Measurements from ENCODE around the gene FBXO17.

The FBXO17 gene

GRCh38 chr19:38910488-38910887 lies 65.1 kb downstream of the FBXO17 start:
- DNase-seq = no peak
- in situ Hi-C loops (cut with HindIII; ENCODE audit: low pct_ligation_motif_present, low sequenced_read_pairs) = no loop called here
- no peak overlapping the region for H3K27ac ChIP-seq
- peaks cover 9% of the 10 kb centered on the region for H3K36me3 ChIP-seq (replicated peaks)
- TF ChIP-seq, protein P1, sequence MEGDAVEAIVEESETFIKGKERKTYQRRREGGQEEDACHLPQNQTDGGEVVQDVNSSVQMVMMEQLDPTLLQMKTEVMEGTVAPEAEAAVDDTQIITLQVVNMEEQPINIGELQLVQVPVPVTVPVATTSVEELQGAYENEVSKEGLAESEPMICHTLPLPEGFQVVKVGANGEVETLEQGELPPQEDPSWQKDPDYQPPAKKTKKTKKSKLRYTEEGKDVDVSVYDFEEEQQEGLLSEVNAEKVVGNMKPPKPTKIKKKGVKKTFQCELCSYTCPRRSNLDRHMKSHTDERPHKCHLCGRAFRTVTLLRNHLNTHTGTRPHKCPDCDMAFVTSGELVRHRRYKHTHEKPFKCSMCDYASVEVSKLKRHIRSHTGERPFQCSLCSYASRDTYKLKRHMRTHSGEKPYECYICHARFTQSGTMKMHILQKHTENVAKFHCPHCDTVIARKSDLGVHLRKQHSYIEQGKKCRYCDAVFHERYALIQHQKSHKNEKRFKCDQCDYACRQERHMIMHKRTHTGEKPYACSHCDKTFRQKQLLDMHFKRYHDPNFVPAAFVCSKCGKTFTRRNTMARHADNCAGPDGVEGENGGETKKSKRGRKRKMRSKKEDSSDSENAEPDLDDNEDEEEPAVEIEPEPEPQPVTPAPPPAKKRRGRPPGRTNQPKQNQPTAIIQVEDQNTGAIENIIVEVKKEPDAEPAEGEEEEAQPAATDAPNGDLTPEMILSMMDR (IDR thresholded peaks at IDR 0.05; ENCODE audit: low read depth, low read length, missing control alignments) = no peak
- no peak overlapping the region for H3K4me3 ChIP-seq (ENCODE audit: low read depth, low read length)
- peaks cover 2% of the 10 kb centered on the region for H3K27me3 ChIP-seq (replicated peaks)

DNA sequence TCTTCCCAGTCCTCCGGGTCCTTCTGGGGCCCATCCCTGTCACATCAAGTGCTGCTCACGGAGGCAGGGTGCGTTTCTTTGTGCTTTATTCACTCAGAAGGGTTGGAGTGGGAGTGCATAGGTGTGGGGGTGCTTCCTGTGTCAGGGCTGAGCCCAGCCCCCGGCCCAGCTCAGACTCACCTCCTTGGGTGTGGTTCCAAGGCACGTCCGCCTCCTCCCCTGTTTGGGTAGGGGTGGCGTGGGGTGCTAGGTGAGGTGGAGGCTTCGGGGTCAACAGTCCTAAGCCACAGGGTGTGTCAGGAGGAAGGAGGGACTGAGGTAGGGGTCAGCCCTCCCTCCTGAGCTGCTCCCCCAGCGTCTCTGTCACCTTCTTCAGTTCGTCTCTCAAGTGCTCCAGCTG lies 66.6 kb downstream of the FBXO17 start:
- H3K36me3 ChIP-seq (replicated peaks) = peaks cover 19% of the 10 kb centered on the region
- H3K27me3 ChIP-seq (replicated peaks) = peaks cover 2% of the 10 kb centered on the region
- in situ Hi-C loops (cut with HindIII; ENCODE audit: low pct_ligation_motif_present, low sequenced_read_pairs) = no loop called here
- no peak overlapping the region for H3K4me3 ChIP-seq (ENCODE audit: low read depth, low read length)
- no peak for DNase-seq
- no peak overlapping the region for H3K27ac ChIP-seq
- TF ChIP-seq, protein P1 (IDR thresholded peaks at IDR 0.05; ENCODE audit: low read depth, low read length, missing control alignments) = no peak

GRCh38 chr19:38907670-38908069 lies 67.9 kb downstream of the FBXO17 start:
- H3K4me3 ChIP-seq (ENCODE audit: low read depth, low read length) = no peak overlapping the region
- in situ Hi-C loops (cut with HindIII; ENCODE audit: low pct_ligation_motif_present, low sequenced_read_pairs) = no loop called here
- H3K27ac ChIP-seq = no peak overlapping the region
- H3K27me3 ChIP-seq (replicated peaks) = peaks cover 2% of the 10 kb centered on the region
- TF ChIP-seq, protein P1 (IDR thresholded peaks at IDR 0.05; ENCODE audit: low read depth, low read length, missing control alignments) = no peak
- DNase-seq = no peak
- peaks cover 19% of the 10 kb centered on the region for H3K36me3 ChIP-seq (replicated peaks)

GRCh38 chr19:38907227-38907626 lies 68.3 kb downstream of the FBXO17 start:
- H3K27me3 ChIP-seq (replicated peaks) = peaks cover 2% of the 10 kb centered on the region
- no peak for DNase-seq
- peaks cover 19% of the 10 kb centered on the region for H3K36me3 ChIP-seq (replicated peaks)
- in situ Hi-C loops (cut with HindIII; ENCODE audit: low pct_ligation_motif_present, low sequenced_read_pairs) = no loop called here
- TF ChIP-seq, protein P1 (IDR thresholded peaks at IDR 0.05; ENCODE audit: low read depth, low read length, missing control alignments) = no peak
- H3K4me3 ChIP-seq (ENCODE audit: low read depth, low read length) = no peak overlapping the region
- H3K27ac ChIP-seq = no peak overlapping the region

GRCh38 chr19:38905620-38906019 lies 69.9 kb downstream of the FBXO17 start:
- Histone ChIP-seq H3K36me3 (replicated peaks) (peaks cover 19% of the 10 kb centered on the region), H3K4me3 (ENCODE audit: low read depth, low read length) (no peak overlapping the region), H3K27me3 (replicated peaks) (no peaks in the 10 kb centered on the region), H3K27ac (no peak overlapping the region)
- no peak for DNase-seq
- TF ChIP-seq, protein P1 (IDR thresholded peaks at IDR 0.05; ENCODE audit: low read depth, low read length, missing control alignments) = no peak
- in situ Hi-C loops (cut with HindIII; ENCODE audit: low pct_ligation_motif_present, low sequenced_read_pairs) = no loop called here
